Measurements from ENCODE around the gene TBX1. TPM values are rescaled to one million over a fixed set of nuclear protein-coding genes. Genes with fewer than 3 reads are reported as not detected.

TBX1 gene
- total RNA-seq, 1 donor from 2014 or later = not detected

GRCh38 chr22:19737846-19738663, 22.5 kb upstream of the TBX1 start:
- Mint-ChIP-seq H3K4me1 (no peaks in the 10 kb centered on the region), H3K9me3 (no peaks in the 10 kb centered on the region), H3K36me3 (ENCODE audit: low read depth) (no peaks in the 10 kb centered on the region), H3K27me3 (ENCODE audit: low read depth) (no peaks in the 10 kb centered on the region), H3K4me3 (no peak overlapping the region), H3K27ac (ENCODE audit: unreplicated experiment) (no peak overlapping the region)
- TF ChIP-seq CTCF (conservative IDR thresholded peaks at IDR 0.05) = no peak
- DNase-seq (ENCODE audit: low read depth, low spot score) = no peak

DNA sequence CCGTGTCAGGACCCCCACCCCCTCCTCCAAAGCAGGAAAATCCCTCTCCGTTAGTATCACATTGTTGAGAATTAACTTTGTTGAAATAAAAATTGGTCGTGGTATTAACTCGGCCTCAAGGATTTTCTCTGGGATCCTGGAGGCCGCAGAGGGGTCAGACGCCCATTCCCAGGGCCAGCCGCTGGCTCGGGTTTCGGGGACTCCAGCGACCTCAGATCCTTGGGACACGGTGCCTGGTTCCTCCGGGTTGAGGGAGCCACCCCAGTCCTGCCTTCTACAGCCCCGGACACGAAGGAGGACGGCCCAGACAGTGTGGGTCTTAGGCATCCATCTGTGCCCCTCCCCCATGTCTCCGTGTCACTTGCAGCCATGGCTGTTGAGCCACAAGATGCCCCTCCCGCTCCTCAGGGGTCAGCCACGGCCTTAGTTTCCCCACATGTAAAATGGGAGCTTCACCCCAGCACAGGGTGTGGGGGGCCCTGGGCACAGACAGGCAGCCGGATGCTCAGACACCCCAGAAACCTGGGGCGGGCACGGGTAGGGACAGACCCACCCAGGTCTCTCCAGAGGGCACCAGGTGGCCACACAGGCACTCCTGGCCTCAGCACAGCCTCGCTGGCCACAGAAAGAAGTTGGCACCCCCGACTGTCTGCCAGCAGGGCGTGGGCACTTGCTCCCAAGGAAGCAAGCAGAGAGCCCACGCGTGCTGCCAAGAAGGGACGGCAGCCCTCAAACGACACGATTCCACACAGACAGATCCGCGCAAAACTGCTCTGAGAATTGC, 21.7 kb upstream of the TBX1 start:
- Mint-ChIP-seq H3K4me1 (no peaks in the 10 kb centered on the region), H3K36me3 (ENCODE audit: low read depth) (no peaks in the 10 kb centered on the region), H3K27me3 (ENCODE audit: low read depth) (no peaks in the 10 kb centered on the region), H3K9me3 (no peaks in the 10 kb centered on the region), H3K27ac (ENCODE audit: unreplicated experiment) (no peak overlapping the region), H3K4me3 (no peak overlapping the region)
- DNase-seq (ENCODE audit: low read depth, low spot score) = no peak
- no peak for TF ChIP-seq CTCF (conservative IDR thresholded peaks at IDR 0.05)

- H3K27me3 Mint-ChIP-seq (ENCODE audit: low read depth) = no peaks in the 10 kb centered on the region
- DNase-seq (ENCODE audit: low read depth, low spot score) = no peak
- no peaks in the 10 kb centered on the region for H3K36me3 Mint-ChIP-seq (ENCODE audit: low read depth)
- no peak for TF ChIP-seq CTCF (conservative IDR thresholded peaks at IDR 0.05)
- H3K9me3 Mint-ChIP-seq = no peaks in the 10 kb centered on the region
- no peaks in the 10 kb centered on the region for H3K4me1 Mint-ChIP-seq
- no peak overlapping the region for H3K27ac Mint-ChIP-seq (ENCODE audit: unreplicated experiment)
- H3K4me3 Mint-ChIP-seq = no peak overlapping the region
Observed at GRCh38 chr22:19739448-19739895, 21.1 kb upstream of the TBX1 start.

GRCh38 chr22:19739911-19740449, 20.6 kb upstream of the TBX1 start:
- no peak for DNase-seq (ENCODE audit: low read depth, low spot score)
- no peaks in the 10 kb centered on the region for H3K36me3 Mint-ChIP-seq (ENCODE audit: low read depth)

More at GRCh38 chr22:19739911-19740449, 20.6 kb upstream of the TBX1 start:
- Mint-ChIP-seq H3K27ac (ENCODE audit: unreplicated experiment) (no peak overlapping the region), H3K4me3 (no peak overlapping the region), H3K4me1 (no peaks in the 10 kb centered on the region), H3K9me3 (no peaks in the 10 kb centered on the region), H3K27me3 (ENCODE audit: low read depth) (no peaks in the 10 kb centered on the region)
- no peak for TF ChIP-seq CTCF (conservative IDR thresholded peaks at IDR 0.05)
